ENCODE data around the gene MCF2L.

DNA sequence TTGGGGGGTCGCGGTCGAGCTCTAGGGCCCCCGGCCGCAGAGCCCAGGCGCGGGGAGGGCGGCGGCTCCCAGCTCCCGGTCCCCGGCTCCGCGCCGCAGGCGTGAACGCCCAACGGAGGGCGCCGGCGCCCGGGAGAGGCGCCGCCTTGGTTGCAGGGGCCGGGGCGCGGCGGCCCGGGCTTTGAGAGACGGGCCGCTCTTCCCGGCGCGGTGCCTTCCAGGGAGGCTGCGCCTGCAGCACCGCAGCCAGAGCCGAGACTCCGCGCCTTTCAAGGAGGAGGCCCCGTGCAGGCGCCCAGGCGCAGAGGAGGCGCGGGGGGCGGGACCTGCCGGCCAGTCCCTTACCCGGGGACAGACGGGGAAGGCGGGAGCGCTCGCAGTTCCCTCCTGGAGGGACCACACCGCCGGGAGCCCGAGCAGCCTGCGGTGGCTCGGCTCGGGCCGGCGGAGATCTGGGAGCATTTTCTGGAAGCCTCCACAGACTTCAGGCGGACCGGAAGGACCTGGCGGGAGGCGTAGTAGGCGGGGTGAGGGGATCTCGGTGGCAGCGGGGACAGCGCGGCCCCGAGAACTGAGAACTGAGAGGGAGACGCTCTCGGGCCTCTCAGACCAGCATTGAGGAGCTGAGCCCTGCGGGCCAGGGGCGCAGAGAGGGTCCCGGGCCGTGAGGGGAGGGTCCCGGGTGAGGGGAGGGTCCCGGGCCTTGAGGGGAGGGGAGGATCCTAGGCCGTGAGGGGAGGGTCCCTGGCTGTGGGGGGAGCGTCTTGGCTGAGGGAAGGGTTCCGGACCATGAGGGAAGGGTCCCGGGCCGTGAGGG is 25.5 kb upstream of the MCF2L start:
- no peak for TF ChIP-seq CTCF (conservative IDR thresholded peaks at IDR 0.05; ENCODE audit: low read depth in 2 of 2)
- no peak for TF ChIP-seq EZH2 (IDR thresholded peaks at IDR 0.05; ENCODE audit: low read depth, unreplicated experiment)
- no peak for TF ChIP-seq EZH2phosphoT487 (IDR thresholded peaks at IDR 0.05; ENCODE audit: unreplicated experiment)
- no peak for TF ChIP-seq STAT1 (IDR thresholded peaks at IDR 0.05; ENCODE audit: unreplicated experiment)
